K562 (cell line): ENCODE measurements around the gene PNCK. TPM values are rescaled to one million over a fixed set of nuclear protein-coding genes. Genes with fewer than 3 reads are reported as not detected.

Experiments used
- CTCF ChIP-seq, 3 experiments: IDR thresholded peaks in 2 of 3; conservative IDR thresholded peaks in 1 of 3; 2 replicates each; pipeline ENCODE4 v1.5.1; 2011 to 2012; ENCODE audit warnings: low read length in 3 of 3, mild to moderate bottlenecking in 3 of 3, control low read depth in 2 of 3, improper control_type of control experiment in 1 of 3, inconsistent platforms in 1 of 3, low read depth in 1 of 3, mixed read lengths in 1 of 3, moderate library complexity in 1 of 3; ENCODE audit not compliant: insufficient read depth in 2 of 3
- E2F5 ChIP-seq: sonication (generic); formaldehyde crosslinking; IDR thresholded peaks from 2 replicates; pipeline ENCODE4 v1.8.0; 2022; ENCODE audit warnings: mild to moderate bottlenecking, missing genetic modification reagents
- E4F1 ChIP-seq: fragments of 250-450 bp; sonication (Bioruptor Pico); IDR thresholded peaks from 2 replicates; pipeline ENCODE4 v1.5.0; 2021; ENCODE audit warnings: mild to moderate bottlenecking, borderline replicate concordance
- EGR1 ChIP-seq: fragments of 450-650 bp; conservative IDR thresholded peaks from 2 replicates; pipeline ENCODE4 v1.6.1; 2017; ENCODE audit warnings: mild to moderate bottlenecking
- FIP1L1 ChIP-seq: fragments of 200-400 bp; formaldehyde crosslinking; IDR thresholded peaks from 2 replicates; pipeline ENCODE4 v1.6.1; 2018; ENCODE audit warnings: mild to moderate bottlenecking, low read depth, low read length; ENCODE audit not compliant: poor library complexity, severe bottlenecking
- ILF3 ChIP-seq: fragments of 450-650 bp; IDR thresholded peaks from 2 replicates; pipeline ENCODE4 v1.6.1; 2018; ENCODE audit warnings: antibody characterized with exemption, mild to moderate bottlenecking, moderate library complexity, borderline replicate concordance
- MAFG ChIP-seq: fragments of 450-650 bp; conservative IDR thresholded peaks from 2 replicates; pipeline ENCODE4 v1.6.1; 2016; ENCODE audit warnings: missing genetic modification characterization, missing compliant biosample characterization
- NFE2L1 ChIP-seq: fragments of 450-650 bp; IDR thresholded peaks from 2 replicates; pipeline ENCODE4 v1.6.1; 2016; ENCODE audit warnings: missing genetic modification characterization, low read depth, mild to moderate bottlenecking, missing compliant biosample characterization, moderate library complexity, borderline replicate concordance
- RAD21 ChIP-seq, 2 experiments: fragments of 250-450 bp in 1 of 2; fragments of 450-650 bp in 1 of 2; sonication (Bioruptor Pico) in 1 of 2; formaldehyde crosslinking in 1 of 2; IDR thresholded peaks in 1 of 2; conservative IDR thresholded peaks in 1 of 2; 2 replicates each; pipeline versions ENCODE4 v1.4.0 to v1.8.0; 2020 to 2022; ENCODE audit warnings: mild to moderate bottlenecking in 2 of 2, moderate library complexity in 1 of 2
- RHOXF2B ChIP-seq: fragments of 250-450 bp; sonication (Bioruptor Pico); conservative IDR thresholded peaks from 2 replicates; pipeline ENCODE4 v1.5.1; 2021
- TAF9B ChIP-seq: fragments of 450-650 bp; IDR thresholded peaks from 2 replicates; pipeline ENCODE4 v1.6.1; 2018; ENCODE audit warnings: mild to moderate bottlenecking; ENCODE audit not compliant: partially characterized antibody
- TFAP4 ChIP-seq: sonication (generic); formaldehyde crosslinking; IDR thresholded peaks from 2 replicates; pipeline ENCODE4 v1.8.0; 2022; ENCODE audit warnings: missing genetic modification reagents, mild to moderate bottlenecking, moderate library complexity, borderline replicate concordance
- ZNF146 ChIP-seq: IDR thresholded peaks from one replicate; pipeline ENCODE4 v1.6.1; 2018; ENCODE audit warnings: missing compliant biosample characterization; ENCODE audit not compliant: unreplicated experiment
- ZNF263 ChIP-seq: sonication (generic); formaldehyde crosslinking; IDR thresholded peaks from 2 replicates; pipeline ENCODE4 v1.8.0; 2022; ENCODE audit warnings: mild to moderate bottlenecking, missing genetic modification reagents, borderline replicate concordance
- ZNF77 ChIP-seq: fragments of 250-450 bp; sonication (Bioruptor Pico); IDR thresholded peaks from 2 replicates; pipeline ENCODE4 v1.5.0; 2020
- polyA plus RNA-seq, 8 experiments: library from polyadenylated mRNA; depleted of rRNA in 4 of 8; stranded (reverse) in 5 of 8; unstranded in 3 of 8; fragments of >200 nt; fragmentation: Nextera tagmentation in 2 of 8; fragmentation: Illumina TruSeq in 1 of 8; extraction: Ambion mirVana in 2 of 8; extraction: Trizol in 1 of 8; gene quantifications; 2 replicates each; pipeline versions ENCODE4 v1.2.1 to v1.2.3, GENCODE V29; 2011 to 2014; ENCODE audit warnings: inconsistent platforms in 1 of 8, missing spikeins in 1 of 8
- total RNA-seq, 7 experiments: library from RNA; depleted of rRNA in 6 of 7; stranded (reverse); fragments of >200 nt in 6 of 7; fragmentation: Illumina TruSeq in 2 of 7; extraction: Trizol in 2 of 7; gene quantifications; 2 replicates each; pipeline versions ENCODE4 v1.2.1 to v1.2.3, GENCODE V29; 2011 to 2021; ENCODE audit warnings: low replicate concordance in 1 of 7

Gene PNCK
- total and polyA plus RNA-seq, 9 of the 15 experiments (the other 6 are each of a cell fraction or from before 2014, with no cell fraction given) = 0.13 to 7.5 (median 1.2) TPM; not detected in 1

- TF ChIP-seq E4F1 (no peak), ZNF263 (CRISPR knock-in tag) (peak; percentile 48; the same call in 1 of the 2 replicates), ILF3 (no peak), TAF9B (no peak), MAFG (tag) (no peak), FIP1L1 (no peak), EGR1 (no peak), ZNF77 (CRISPR knock-in tag) (no peak), NFE2L1 (tag) (no peak), TFAP4 (no peak), RHOXF2B (CRISPR knock-in tag) (no peak), RAD21 (CRISPR knock-in tag; conservative IDR thresholded peaks at IDR 0.05 in 1 of 2, IDR thresholded peaks at IDR 0.05 in 1 of 2) (peak in 1 of 2 experiments; percentile 64; a peak in 2 of 4 replicates), CTCF (IDR thresholded peaks at IDR 0.05 in 2 of 3, conservative IDR thresholded peaks at IDR 0.05 in 1 of 3; ENCODE audit: insufficient read depth in 2 of 3, low read depth in 1 of 3, low read length in 3 of 3) (peak; percentile 66 to 90 (median 77)), ZNF146 (CRISPR knock-in tag) (no peak), E2F5 (CRISPR knock-in tag) (no peak)
Measured at GRCh38 chrX:153649178-153649914, 24.3 kb downstream of the PNCK start (continued).
